Stimulated activated CD4-positive, alpha-beta T cell treated with anti-CD3 and anti-CD28 coated beads, Interleukin-2, amount 100 ng/mL, for 4 hours (primary cell): ENCODE results near the gene FGD6.
"Not testable (repeated sequence)": the region's sequence is repeated elsewhere in the genome, so short reads cannot be mapped to it uniquely, and the experiment has no call there.

Experiments used
- DNase-seq: peaks from one replicate; pipeline ENCODE4 v3.0.0-alpha.2; 2020; ENCODE audit warnings: low read depth

The FGD6 gene

DNA sequence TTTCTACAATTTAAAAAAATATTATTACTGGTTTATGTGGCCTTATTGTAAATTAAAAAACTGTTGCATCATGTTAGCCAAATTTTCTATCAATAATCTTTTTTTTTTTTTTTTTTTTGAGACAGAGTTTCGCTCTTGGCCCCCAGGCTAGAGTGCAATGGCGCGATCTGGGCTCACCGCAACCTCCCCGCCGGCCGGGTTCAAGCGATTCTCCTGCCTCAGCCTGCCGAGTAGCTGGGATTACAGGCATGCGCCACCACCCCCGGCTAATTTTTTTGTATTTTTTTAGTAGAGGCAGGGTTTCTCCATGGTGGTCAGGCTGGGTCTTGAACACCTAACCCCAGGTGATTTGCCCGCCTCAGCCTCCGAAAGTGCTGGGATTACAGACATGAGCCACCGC lies 16.9 kb upstream of the FGD6 start:
- not testable (repeated sequence) for DNase-seq

DNA sequence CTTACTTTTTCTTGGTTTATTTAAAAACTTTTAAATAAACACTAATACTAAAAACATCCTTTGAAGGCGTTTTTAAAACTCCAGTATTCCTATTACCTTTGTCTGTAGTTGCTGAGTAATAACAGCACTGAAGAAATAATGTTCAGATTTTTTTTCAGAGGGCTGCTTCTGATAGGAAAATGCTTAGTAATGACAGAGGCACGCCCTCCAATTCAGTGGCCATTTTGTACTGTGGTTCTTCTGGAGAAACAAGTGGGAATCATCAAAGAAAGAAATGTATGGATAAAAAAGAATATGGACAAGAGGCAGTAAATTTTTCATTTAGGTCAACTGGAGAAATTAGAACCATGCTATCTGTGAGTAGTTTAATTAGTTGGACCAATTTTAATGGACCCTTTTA lies 13.9 kb upstream of the FGD6 start:
- no peak for DNase-seq

- DNase-seq, result no peak
Measured at GRCh38 chr12:95230313-95230712, 13.0 kb upstream of the FGD6 start.

DNA sequence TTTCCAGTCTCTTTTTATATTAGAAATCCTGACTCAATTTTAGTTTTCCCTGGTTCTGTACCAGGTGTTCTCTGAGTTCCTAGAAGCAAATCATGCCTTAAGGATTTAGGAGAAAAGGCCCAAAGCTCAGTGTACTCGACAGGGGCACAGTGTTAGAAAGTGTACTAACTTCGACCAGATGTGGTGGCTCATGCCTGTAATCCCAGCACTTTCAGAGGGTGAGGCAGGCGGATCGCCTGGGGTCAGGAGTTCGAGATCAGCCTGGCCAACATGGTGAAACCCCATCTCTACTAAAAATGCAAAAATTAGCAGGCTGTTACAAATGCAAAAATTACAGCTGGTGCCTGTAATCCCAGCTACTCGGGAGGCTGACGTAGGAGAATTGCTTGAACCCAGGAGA lies 12.4 kb upstream of the FGD6 start:
- no peak for DNase-seq

- DNase-seq, result no peak
Measured at GRCh38 chr12:95228617-95229016, 11.3 kb upstream of the FGD6 start.

DNA sequence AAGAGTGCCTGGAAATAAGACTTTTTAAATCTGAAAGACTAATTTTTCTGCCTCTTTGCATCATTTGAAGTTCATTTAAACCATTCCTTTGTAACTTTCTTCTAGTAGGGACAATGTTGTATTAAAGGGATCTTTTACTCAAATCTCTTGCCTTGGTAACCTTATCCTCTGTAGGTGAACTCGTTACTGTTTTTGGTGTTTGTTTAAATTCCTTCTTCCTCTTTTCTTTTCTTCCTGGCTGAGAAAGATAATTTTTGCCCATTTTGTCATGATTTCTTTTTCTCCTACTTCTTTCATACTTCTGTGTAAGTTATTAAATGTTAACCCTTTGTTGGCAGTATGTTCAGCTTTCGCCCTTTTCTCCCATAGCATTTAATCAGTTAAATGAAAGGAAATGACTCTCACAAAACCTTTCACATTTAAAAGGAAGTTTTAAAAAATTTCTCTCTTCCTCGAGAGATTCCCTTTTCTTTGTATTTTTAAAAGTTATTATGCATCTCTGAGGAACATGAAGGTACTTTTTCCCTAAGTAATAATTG lies 10.6 kb upstream of the FGD6 start:
- no peak for DNase-seq

DNA sequence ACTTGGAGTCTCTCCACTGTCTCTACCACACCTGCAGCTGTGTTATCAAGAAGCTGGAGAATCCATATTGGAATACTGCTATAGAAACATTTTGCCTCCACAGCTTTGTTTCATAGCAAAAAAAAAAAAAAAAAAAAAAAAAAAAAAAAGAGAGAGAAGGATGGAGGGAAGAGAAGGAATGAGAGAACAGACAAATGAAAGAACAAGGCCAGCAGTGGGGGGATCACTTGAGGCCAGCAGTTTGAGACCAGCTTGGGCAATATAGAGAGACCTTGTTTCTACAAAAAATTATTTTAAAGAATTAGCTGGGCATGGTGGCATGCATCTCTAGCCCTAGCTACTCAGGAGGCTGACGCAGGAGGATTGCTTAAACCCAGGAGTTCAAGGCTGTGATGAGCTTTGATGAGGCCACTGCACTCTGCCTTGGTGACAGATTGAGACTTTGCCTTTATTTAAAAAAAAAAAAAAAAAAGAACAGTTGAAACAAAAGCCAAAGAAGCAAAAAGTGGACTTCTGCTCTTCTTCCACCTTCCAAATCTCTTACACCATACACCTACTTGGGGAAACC lies 8.5 kb upstream of the FGD6 start:
- no peak for DNase-seq

- no peak for DNase-seq
Measured at GRCh38 chr12:95224202-95225170, 7.2 kb upstream of the FGD6 start.

GRCh38 chr12:95220726-95221125 lies 3.5 kb upstream of the FGD6 start:
- no peak for DNase-seq

GRCh38 chr12:95220190-95220589 lies 2.9 kb upstream of the FGD6 start:
- no peak for DNase-seq

- DNase-seq, result no peak
Measured at GRCh38 chr12:95218150-95219133, 1.2 kb upstream of the FGD6 start.

DNA sequence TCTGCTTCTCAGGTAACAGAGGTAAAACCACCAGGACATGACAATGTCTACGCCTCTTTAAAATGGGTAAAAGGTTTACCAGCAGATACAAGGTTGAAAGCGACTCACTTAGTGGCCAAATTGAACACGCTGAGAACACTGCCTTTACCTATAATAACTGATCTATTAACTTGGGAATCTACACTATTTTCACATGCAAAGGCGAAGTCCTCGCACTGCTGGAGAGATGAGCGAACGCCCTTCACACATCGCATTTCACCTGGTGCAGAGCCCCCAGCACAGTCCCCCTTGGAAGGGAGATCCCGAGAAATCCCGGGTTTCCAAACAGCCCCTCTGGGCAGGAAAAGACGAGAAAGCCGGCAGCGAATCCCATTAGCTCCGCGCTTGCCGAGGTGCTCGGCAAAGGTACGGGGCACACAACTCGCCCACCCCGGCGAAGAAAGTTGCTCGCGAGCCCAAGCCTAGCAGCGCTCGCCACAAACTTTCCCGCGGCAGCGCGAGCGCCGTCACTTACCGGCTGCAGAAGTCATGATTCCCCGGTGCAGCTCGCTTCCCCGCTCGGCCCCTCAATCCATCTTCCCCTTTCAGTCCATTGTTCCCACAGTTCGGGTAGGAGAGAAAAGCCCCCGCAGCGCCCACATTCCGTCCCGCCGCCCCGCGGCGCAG lies 423 bp downstream of the FGD6 start:
- DNase-seq, result no peak

DNA sequence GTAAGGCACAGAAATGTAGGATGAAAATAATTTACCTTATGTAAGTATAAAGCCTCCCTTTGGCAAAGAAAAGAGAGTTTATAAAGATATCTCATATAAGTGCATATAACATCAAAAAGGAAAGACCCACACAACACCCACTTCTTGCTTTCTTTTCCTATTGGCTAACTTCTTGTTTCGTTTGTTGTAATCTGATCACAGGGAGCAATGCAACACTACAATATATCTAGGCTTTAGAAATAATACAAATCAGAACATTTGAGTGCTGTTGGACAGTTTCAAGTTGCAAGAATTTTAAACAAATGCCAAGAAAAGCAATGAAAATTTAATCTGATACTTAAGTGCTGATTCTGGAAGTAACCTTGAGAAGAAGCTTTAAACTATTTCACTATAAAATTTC lies 1.3 kb downstream of the FGD6 start:
- DNase-seq, result no peak

DNA sequence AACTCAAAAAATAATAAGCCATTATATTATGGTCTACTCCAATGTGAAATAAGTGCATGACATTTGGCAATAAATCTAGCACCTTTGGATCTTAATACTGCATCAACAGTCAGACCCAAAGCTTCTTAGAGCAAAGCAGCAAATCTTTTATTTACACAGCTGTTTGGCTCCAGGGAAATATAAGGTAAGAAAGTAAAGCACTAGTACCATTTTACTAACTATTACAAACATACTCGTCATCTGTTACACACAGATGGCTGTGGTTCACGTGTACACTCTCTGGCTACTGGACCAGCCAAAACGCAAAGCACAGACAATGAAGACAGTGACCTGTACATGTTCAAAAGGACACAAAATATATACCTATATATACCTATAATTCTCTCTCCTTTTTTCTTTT lies 2.8 kb downstream of the FGD6 start:
- no peak for DNase-seq

DNA sequence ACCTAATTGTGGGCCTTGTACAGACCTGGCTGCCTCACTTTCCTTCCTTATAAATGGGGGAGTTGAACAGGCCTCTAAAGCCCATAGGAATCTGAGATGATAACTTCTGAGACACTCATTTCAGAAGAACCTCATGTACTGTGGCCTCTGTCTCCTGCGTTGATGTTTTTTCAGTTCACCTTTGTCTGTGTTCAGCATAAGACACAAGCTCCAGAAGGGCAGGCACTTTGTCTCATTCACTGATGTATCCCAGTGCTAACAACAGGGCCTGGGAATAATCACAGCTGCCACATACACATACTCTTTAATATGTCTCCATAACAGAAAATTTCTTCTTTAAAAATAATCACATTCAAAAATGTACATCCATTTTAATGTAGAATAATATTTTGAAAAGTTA lies 3.3 kb downstream of the FGD6 start:
- DNase-seq, result no peak

GRCh38 chr12:95213119-95213518 lies 4.1 kb downstream of the FGD6 start:
- no peak for DNase-seq

DNA sequence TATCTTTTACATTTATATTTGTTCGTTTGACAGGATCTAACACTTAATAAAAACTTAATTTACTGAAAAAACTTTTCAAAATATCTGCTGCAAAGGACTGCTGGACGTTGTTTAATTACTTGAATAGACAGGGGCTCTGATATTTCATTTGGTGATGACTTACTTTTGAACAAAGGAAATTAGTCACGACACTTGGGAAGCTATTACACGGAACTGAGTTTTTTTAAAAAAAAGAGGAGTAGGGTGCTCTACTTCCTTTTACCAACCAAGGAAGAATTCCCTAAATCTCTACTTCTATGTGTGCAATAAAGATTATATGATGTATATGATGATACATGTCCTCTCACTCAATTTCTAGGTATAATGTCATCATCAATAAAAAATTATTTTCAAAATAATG lies 4.7 kb downstream of the FGD6 start:
- no peak for DNase-seq

DNA sequence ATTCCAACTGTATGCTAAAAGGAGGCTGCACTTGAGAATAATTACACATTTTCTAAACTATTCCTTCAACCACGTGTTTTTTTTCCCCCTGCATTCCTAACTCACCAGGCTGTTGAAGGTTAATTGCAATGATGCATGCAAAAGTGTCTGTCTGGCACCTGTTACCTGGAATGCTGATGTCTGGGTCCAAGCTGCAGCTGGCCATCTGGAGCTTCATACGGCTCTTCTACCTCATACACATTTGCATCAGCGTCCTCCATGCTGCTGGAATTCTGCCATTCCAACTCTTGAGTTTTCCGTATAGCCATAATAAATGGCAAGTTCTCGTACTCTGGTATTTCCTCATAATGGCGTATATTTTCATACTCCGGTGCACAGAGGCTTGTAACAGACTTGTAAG lies 8.6 kb downstream of the FGD6 start:
- DNase-seq, result no peak

DNA sequence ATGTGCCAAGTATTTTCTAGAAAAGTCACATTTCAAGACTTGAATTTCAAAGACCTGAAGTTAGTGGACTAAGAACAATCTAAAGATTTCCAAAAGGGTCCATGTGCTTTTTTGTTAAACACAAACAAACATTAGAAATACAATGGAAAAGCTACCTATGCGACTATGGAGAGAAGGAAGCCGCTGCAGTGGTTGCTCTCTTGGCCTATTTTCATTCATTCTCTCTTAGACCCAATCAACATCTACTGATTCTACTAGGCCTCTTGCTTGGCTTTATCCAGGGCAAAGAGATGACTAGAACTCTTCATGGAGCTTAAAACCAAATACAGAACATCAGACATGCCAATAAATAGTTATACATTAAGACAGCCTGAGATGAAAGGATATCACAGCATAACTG lies 9.9 kb downstream of the FGD6 start:
- DNase-seq, result no peak

DNA sequence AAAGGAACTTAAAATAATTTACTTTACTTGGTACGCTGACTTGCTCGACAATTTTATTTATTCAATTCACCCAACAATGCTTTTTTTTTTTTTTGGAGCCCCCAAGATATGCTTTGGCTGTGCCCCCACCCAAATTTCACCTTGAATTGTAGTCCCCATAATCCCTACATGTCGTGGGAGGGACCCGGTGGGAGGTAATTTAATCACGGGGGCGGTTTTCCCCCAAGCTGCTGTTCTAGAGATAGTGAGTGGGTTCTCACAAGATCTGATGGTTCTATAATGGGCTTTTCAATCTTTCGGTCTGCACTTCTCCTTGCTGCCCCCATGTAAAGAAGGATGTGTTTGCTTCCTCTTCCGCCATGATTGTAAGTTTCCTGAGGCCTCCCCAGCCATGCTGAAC lies 10.4 kb downstream of the FGD6 start:
- DNase-seq, result no peak

- no peak for DNase-seq
Measured at GRCh38 chr12:95205685-95206084, 11.6 kb downstream of the FGD6 start.
